Measurements from ENCODE around the gene CHRM3. TPM values are rescaled to one million over a fixed set of nuclear protein-coding genes. Genes with fewer than 3 reads are reported as not detected.
"Not testable (repeated sequence)": the region's sequence is repeated elsewhere in the genome, so short reads cannot be mapped to it uniquely, and the experiment has no call there.

The CHRM3 gene
- total RNA-seq, 1 donor from 2014 or later, result 1.2 TPM

GRCh38 chr1:239368436-239369109, 17.8 kb upstream of the CHRM3 start:
- H3K4me1 ChIP-seq, result no peaks in the 10 kb centered on the region
- no peak overlapping the region for H3K27ac ChIP-seq
- H3K27me3 ChIP-seq, result no peaks in the 10 kb centered on the region
- no peaks in the 10 kb centered on the region for H3K9me3 ChIP-seq
- TF ChIP-seq POLR2A (IDR thresholded peaks at IDR 0.05), result no peak
- TF ChIP-seq, protein P1, sequence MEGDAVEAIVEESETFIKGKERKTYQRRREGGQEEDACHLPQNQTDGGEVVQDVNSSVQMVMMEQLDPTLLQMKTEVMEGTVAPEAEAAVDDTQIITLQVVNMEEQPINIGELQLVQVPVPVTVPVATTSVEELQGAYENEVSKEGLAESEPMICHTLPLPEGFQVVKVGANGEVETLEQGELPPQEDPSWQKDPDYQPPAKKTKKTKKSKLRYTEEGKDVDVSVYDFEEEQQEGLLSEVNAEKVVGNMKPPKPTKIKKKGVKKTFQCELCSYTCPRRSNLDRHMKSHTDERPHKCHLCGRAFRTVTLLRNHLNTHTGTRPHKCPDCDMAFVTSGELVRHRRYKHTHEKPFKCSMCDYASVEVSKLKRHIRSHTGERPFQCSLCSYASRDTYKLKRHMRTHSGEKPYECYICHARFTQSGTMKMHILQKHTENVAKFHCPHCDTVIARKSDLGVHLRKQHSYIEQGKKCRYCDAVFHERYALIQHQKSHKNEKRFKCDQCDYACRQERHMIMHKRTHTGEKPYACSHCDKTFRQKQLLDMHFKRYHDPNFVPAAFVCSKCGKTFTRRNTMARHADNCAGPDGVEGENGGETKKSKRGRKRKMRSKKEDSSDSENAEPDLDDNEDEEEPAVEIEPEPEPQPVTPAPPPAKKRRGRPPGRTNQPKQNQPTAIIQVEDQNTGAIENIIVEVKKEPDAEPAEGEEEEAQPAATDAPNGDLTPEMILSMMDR (IDR thresholded peaks at IDR 0.05), result no peak
- TF ChIP-seq POLR2AphosphoS5 (IDR thresholded peaks at IDR 0.05; ENCODE audit: insufficient read depth in 1 of 2, low read depth in 1 of 2), result no peak
- no peak for DNase-seq (ENCODE audit: extremely low spot score in 2 of 2)
- intact Hi-C loops (cut with DNase I), result no loop called here
- H3K36me3 ChIP-seq, result no peaks in the 10 kb centered on the region
- H3K4me3 ChIP-seq, result no peak overlapping the region

- DNase-seq (ENCODE audit: extremely low spot score in 2 of 2); intact Hi-C loops (cut with DNase I); H3K4me3 ChIP-seq; H3K9me3 ChIP-seq; H3K27me3 ChIP-seq; H3K4me1 ChIP-seq; H3K36me3 ChIP-seq; H3K27ac ChIP-seq: not testable (repeated sequence)
Measured at GRCh38 chr1:239370869-239371268, 15.5 kb upstream of the CHRM3 start.

- Histone ChIP-seq H3K27ac (no peak overlapping the region), H3K4me1 (peaks cover 13% of the 10 kb centered on the region), H3K36me3 (no peaks in the 10 kb centered on the region), H3K27me3 (no peaks in the 10 kb centered on the region), H3K4me3 (no peak overlapping the region), H3K9me3 (no peaks in the 10 kb centered on the region)
- intact Hi-C loops (cut with DNase I), result no loop called here
- TF ChIP-seq, protein P1 (IDR thresholded peaks at IDR 0.05), result no peak
- TF ChIP-seq POLR2AphosphoS5 (IDR thresholded peaks at IDR 0.05; ENCODE audit: insufficient read depth in 1 of 2, low read depth in 1 of 2) (no peak), POLR2A (IDR thresholded peaks at IDR 0.05) (no peak)
- DNase-seq (ENCODE audit: extremely low spot score in 2 of 2), result no peak
Measured at GRCh38 chr1:239382666-239383065, 3.7 kb upstream of the CHRM3 start.

- H3K27me3 ChIP-seq, result no peaks in the 10 kb centered on the region
- DNase-seq (ENCODE audit: extremely low spot score in 2 of 2), result no peak
- intact Hi-C loops (cut with DNase I), result no loop called here
- TF ChIP-seq POLR2AphosphoS5 (IDR thresholded peaks at IDR 0.05; ENCODE audit: insufficient read depth in 1 of 2, low read depth in 1 of 2), result no peak
- TF ChIP-seq, protein P1 (IDR thresholded peaks at IDR 0.05), result no peak
- TF ChIP-seq POLR2A (IDR thresholded peaks at IDR 0.05), result no peak
- no peak overlapping the region for H3K27ac ChIP-seq
- H3K9me3 ChIP-seq, result no peaks in the 10 kb centered on the region
- H3K4me1 ChIP-seq, result peaks cover 16% of the 10 kb centered on the region
- H3K36me3 ChIP-seq, result no peaks in the 10 kb centered on the region
- H3K4me3 ChIP-seq, result no peak overlapping the region
Measured at GRCh38 chr1:239383714-239384113, 2.7 kb upstream of the CHRM3 start.

- peak overlapping the region; percentile 21 to 30 for H3K4me3 ChIP-seq
- no peak overlapping the region for H3K27ac ChIP-seq
- TF ChIP-seq POLR2A (IDR thresholded peaks at IDR 0.05) (no peak), POLR2AphosphoS5 (IDR thresholded peaks at IDR 0.05; ENCODE audit: insufficient read depth in 1 of 2, low read depth in 1 of 2) (no peak)
- TF ChIP-seq, protein P1 (IDR thresholded peaks at IDR 0.05), result no peak
- DNase-seq (ENCODE audit: extremely low spot score in 2 of 2), result no peak
- H3K4me1 ChIP-seq, result peaks cover 16% of the 10 kb centered on the region
- no peaks in the 10 kb centered on the region for H3K36me3 ChIP-seq
- H3K9me3 ChIP-seq, result no peaks in the 10 kb centered on the region
- intact Hi-C loops (cut with DNase I), result no loop called here
- no peaks in the 10 kb centered on the region for H3K27me3 ChIP-seq
Measured at GRCh38 chr1:239387304-239388158, 1.2 kb downstream of the CHRM3 start.
